OCI-LY7 (cell line): ENCODE results near the gene CYP39A1. TPM values are rescaled to one million over a fixed set of nuclear protein-coding genes. Genes with fewer than 3 reads are reported as not detected.
A peak's percentile ranks its signal among the peaks of the same experiment; 100 is the strongest.

Experiments used
- BruUV-seq: library from RNA; stranded (reverse); fragments of 400-500 nt; replicated peaks from 2 replicates; lab custom pipeline; 2021; lab: Mats Ljungman, UMichigan
- CTCF ChIA-PET: fragments of 300-600 bp; sonication (Branson Sonifier 250); formaldehyde crosslinking; loops from one replicate; lab custom pipeline; 2022; ENCODE audit warnings: antibody characterized with exemption; ENCODE audit not compliant: unreplicated experiment; lab: Charles Lee
- POLR2A ChIA-PET: fragments of 300-600 bp; sonication (Branson Sonifier 250); formaldehyde crosslinking; loops from one replicate; lab custom pipeline; 2022; ENCODE audit warnings: antibody characterized with exemption; lab: Charles Lee
- DNase-seq: peaks from one replicate; pipeline ENCODE4 v3.0.0-alpha.2; 2015; ENCODE audit warnings: low spot score
- H2AFZ ChIP-seq: fragments of 200-600 bp; sonication (generic), shearing (Covaris generic); 2 replicates; pipeline ENCODE4 v1.6.1; 2014; ENCODE audit warnings: mild to moderate bottlenecking, antibody characterized with exemption, low read length, moderate library complexity
- H3K27ac ChIP-seq: fragments of 200-600 bp; sonication (generic); 2 replicates; pipeline ENCODE4 v1.5.1; 2014; ENCODE audit warnings: mixed run types, low read depth, mild to moderate bottlenecking, moderate library complexity, low read length, inconsistent platforms; ENCODE audit not compliant: poor library complexity, severe bottlenecking
- H3K36me3 ChIP-seq: fragments of 200-600 bp; sonication (generic); 2 replicates; pipeline ENCODE4 v1.6.1; 2014; ENCODE audit warnings: mild to moderate bottlenecking, antibody characterized with exemption, low read length, moderate library complexity, mixed read lengths; ENCODE audit not compliant: insufficient read depth
- H3K4me1 ChIP-seq: fragments of 200-600 bp; sonication (generic); 2 replicates; pipeline ENCODE4 v1.5.1; 2014; ENCODE audit warnings: mild to moderate bottlenecking, low read length; ENCODE audit not compliant: insufficient read depth, poor library complexity, severe bottlenecking
- H3K4me2 ChIP-seq: fragments of 200-600 bp; sonication (generic); 2 replicates; pipeline ENCODE4 v1.6.1; 2014; ENCODE audit warnings: mild to moderate bottlenecking, low read length
- H3K4me3 ChIP-seq: fragments of 200-600 bp; sonication (generic); 2 replicates; pipeline ENCODE4 v1.5.1; 2014; ENCODE audit warnings: mild to moderate bottlenecking, low read depth, low read length; ENCODE audit not compliant: poor library complexity, severe bottlenecking
- H3K79me2 ChIP-seq: fragments of 200-600 bp; sonication (generic); 2 replicates; pipeline ENCODE4 v1.6.1; 2016; ENCODE audit warnings: low read depth, mild to moderate bottlenecking, low read length, moderate library complexity, mixed read lengths; ENCODE audit not compliant: insufficient read depth
- H3K9me2 ChIP-seq: fragments of 200-600 bp; sonication (generic); 2 replicates; pipeline ENCODE4 v1.6.1; 2016; ENCODE audit warnings: mild to moderate bottlenecking, low read length, mixed read lengths; ENCODE audit not compliant: insufficient read depth
- H3K9me3 ChIP-seq: fragments of 200-600 bp; sonication (generic); 2 replicates; pipeline ENCODE4 v1.6.1; 2014; ENCODE audit warnings: mild to moderate bottlenecking, mixed run types, low read length, mixed read lengths
- H4K20me1 ChIP-seq: fragments of 200-600 bp; sonication (generic); 2 replicates; pipeline ENCODE4 v1.6.1; 2014; ENCODE audit warnings: mild to moderate bottlenecking, antibody characterized with exemption, low read length, moderate library complexity, mixed read lengths; ENCODE audit not compliant: insufficient read depth
- CTCF ChIP-seq: fragments of 200-600 bp; sonication (generic); conservative IDR thresholded peaks from 2 replicates; pipeline ENCODE4 v1.5.1; 2014; ENCODE audit warnings: mild to moderate bottlenecking, antibody characterized with exemption, low read length, moderate library complexity, mixed read lengths
- EZH2phosphoT487 ChIP-seq: fragments of 200-600 bp; sonication (generic); IDR thresholded peaks from 2 replicates; pipeline ENCODE4 v1.6.1; 2018; ENCODE audit warnings: low read depth, borderline replicate concordance, mild to moderate bottlenecking, mixed run types, antibody characterized with exemption, low read length, moderate library complexity, mixed read lengths
- intact Hi-C: fragments of 100-400 bp; cut with micrococcal nuclease; formaldehyde crosslinking; loops from one replicate; pipeline ENCODE4 v1.10.0; 2022; ENCODE audit not compliant: unreplicated experiment
- total RNA-seq, 2 experiments: library from RNA; depleted of rRNA in 1 of 2; stranded (reverse); fragments of >200 nt in 1 of 2; shearing (Covaris generic) in 1 of 2; gene quantifications; 2 replicates each; pipeline ENCODE4 v1.2.3, GENCODE V29; 2014 to 2022

CYP39A1 gene
- total RNA-seq, 2 experiments from 2014 or later: 13.4 to 24.5 TPM

DNA sequence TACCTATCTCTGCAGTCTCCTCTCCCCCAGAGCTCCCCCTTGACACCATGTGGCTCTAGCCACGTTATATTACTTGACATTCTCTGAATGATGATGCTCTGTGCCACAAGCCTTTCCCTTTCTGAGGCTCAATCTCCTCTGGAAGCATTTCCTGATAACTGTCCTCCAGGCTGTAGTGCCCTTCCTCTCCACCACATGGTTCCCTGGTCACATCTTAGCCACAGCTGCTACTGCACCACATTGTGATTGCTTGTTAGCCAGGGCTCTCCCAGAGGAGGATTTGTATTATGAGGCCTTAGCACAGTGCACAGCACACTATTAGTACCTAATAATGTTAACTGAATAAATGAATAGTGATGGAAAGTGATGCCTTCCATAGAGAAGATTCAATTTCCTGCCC, 97.5 kb downstream of the CYP39A1 start:
- POLR2A ChIA-PET: interaction anchor here (0.6 to 1.9 kb wide), 2 partner anchors 36 to 339 kb away, joined by 4 to 6 read pairs; no protein-coding TSS in a partner anchor
- BruUV-seq: no TSS peak
- TF ChIP-seq CTCF: no peak
- no peak for TF ChIP-seq EZH2phosphoT487
- CTCF ChIA-PET: no interaction called here
- no peaks in the 10 kb centered on the region for H3K9me3 ChIP-seq
- H3K4me1 ChIP-seq: peaks cover 25% of the 10 kb centered on the region
- H3K27ac ChIP-seq: no peak overlapping the region
- H3K4me2 ChIP-seq: 0 out of 2 replicates have a peak overlapping the region, but pooled peaks have one; percentile 52
- H3K79me2 ChIP-seq: no peaks in the 10 kb centered on the region
- no peaks in the 10 kb centered on the region for H4K20me1 ChIP-seq
- H3K36me3 ChIP-seq: peaks cover 33% of the 10 kb centered on the region
- H3K9me2 ChIP-seq: no peaks in the 10 kb centered on the region
- peak; percentile 13 for DNase-seq
- no peak overlapping the region for H2AFZ ChIP-seq
- intact Hi-C loops: no loop called here
- H3K4me3 ChIP-seq: no peak overlapping the region

DNA sequence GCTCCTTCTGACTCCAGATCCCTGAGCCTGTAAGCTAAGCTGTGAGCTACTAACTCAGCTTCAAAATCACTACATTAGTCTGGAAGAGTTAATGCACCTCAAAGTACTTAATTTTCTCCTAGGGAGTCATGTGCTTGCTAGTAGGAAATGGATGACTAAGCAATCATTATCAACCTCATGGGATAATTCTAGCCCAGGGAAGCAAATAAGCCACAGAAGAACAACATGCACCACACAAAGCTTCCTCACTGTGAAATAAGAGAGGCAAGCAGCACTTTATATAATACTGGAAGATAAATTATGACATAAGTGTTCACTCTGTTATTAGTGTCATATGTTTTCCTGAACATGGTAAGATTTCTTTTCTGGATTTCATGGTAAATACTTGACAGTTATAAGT, 103.5 kb downstream of the CYP39A1 start:
- H3K79me2 ChIP-seq: no peaks in the 10 kb centered on the region
- ChIA-PET POLR2A (interaction anchor here (0.6 to 1.4 kb wide), 5 partner anchors 10 to 24 kb away, joined by 3 to 6 read pairs (median 4); no protein-coding TSS in a partner anchor), CTCF (no interaction called here)
- no peaks in the 10 kb centered on the region for H3K9me3 ChIP-seq
- no peak for DNase-seq
- no TSS peak for BruUV-seq
- H3K9me2 ChIP-seq: no peaks in the 10 kb centered on the region
- no peak overlapping the region for H3K4me3 ChIP-seq
- no peak overlapping the region for H3K4me2 ChIP-seq
- no peak overlapping the region for H2AFZ ChIP-seq
- intact Hi-C loops: no loop called here
- H4K20me1 ChIP-seq: no peaks in the 10 kb centered on the region
- H3K27ac ChIP-seq: no peak overlapping the region
- no peak for TF ChIP-seq EZH2phosphoT487
- no peak for TF ChIP-seq CTCF
- peaks cover 42% of the 10 kb centered on the region for H3K36me3 ChIP-seq
- no peaks in the 10 kb centered on the region for H3K4me1 ChIP-seq

GRCh38 chr6:46541556-46541955, 111.1 kb downstream of the CYP39A1 start:
- CTCF ChIA-PET: no interaction called here
- no TSS peak for BruUV-seq

More at GRCh38 chr6:46541556-46541955, 111.1 kb downstream of the CYP39A1 start:
- no peaks in the 10 kb centered on the region for H3K79me2 ChIP-seq
- H3K27ac ChIP-seq: no peak overlapping the region
- no peak for DNase-seq
- H2AFZ ChIP-seq: no peak overlapping the region
- no peaks in the 10 kb centered on the region for H3K9me3 ChIP-seq
- H3K9me2 ChIP-seq: no peaks in the 10 kb centered on the region
- H3K4me2 ChIP-seq: no peak overlapping the region
- intact Hi-C loops: no loop called here
- H4K20me1 ChIP-seq: no peaks in the 10 kb centered on the region
- peaks cover 8% of the 10 kb centered on the region; the same call in 1 of the 2 replicates for H3K36me3 ChIP-seq
- H3K4me1 ChIP-seq: no peaks in the 10 kb centered on the region
- H3K4me3 ChIP-seq: no peak overlapping the region
- TF ChIP-seq CTCF (no peak), EZH2phosphoT487 (no peak)
- POLR2A ChIA-PET: interaction anchor here (0.9 kb wide), 1 partner anchor 94 kb away, joined by 3 read pairs; no protein-coding TSS in a partner anchor
